ENCODE measurements around the gene EFNA1. TPM values are rescaled to one million over a fixed set of nuclear protein-coding genes. Genes with fewer than 3 reads are reported as not detected.

Gene EFNA1
- polyA plus RNA-seq, 1 donor from 2014 or later = 0.50 TPM

- H3K27ac ChIP-seq (ENCODE audit: low read length) = peak within 1 kb of the TSS; percentile 99
- peak within 1 kb of the TSS; percentile 85 for H2AFZ ChIP-seq (ENCODE audit: low read depth, low read length)
- H3K27me3 ChIP-seq (ENCODE audit: insufficient read depth, low read depth, low read length) = no peaks in the 10 kb centered on the region
- no peaks in the 10 kb centered on the region for H3K9me2 ChIP-seq (ENCODE audit: insufficient read depth, low read length)
- no peaks in the 10 kb centered on the region for H4K20me1 ChIP-seq (ENCODE audit: insufficient read depth)
- H3K9me3 ChIP-seq (ENCODE audit: low read length) = no peaks in the 10 kb centered on the region
- H3K79me2 ChIP-seq (replicated peaks; ENCODE audit: insufficient read depth, low read length) = peaks cover 37% of the 10 kb centered on the region
- H3K36me3 ChIP-seq (ENCODE audit: insufficient read depth, low read length) = peaks cover 12% of the 10 kb centered on the region
- TF ChIP-seq CTCF (IDR thresholded peaks at IDR 0.05; ENCODE audit: poor library complexity, severe bottlenecking) = peak; percentile 99
- TF ChIP-seq EZH2 (IDR thresholded peaks at IDR 0.05; ENCODE audit: borderline replicate concordance, insufficient read depth, low read length, poor library complexity, severe bottlenecking) = no peak
- peak; percentile 85 for TF ChIP-seq REST (IDR thresholded peaks at IDR 0.05; ENCODE audit: borderline replicate concordance)
- TF ChIP-seq RAD21 (conservative IDR thresholded peaks at IDR 0.05) = peak; percentile 68
- peak; percentile 65 for TF ChIP-seq SMC3 (conservative IDR thresholded peaks at IDR 0.05; ENCODE audit: poor library complexity)
- peak; percentile 14 for TF ChIP-seq EP300 (conservative IDR thresholded peaks at IDR 0.05; ENCODE audit: poor library complexity, severe bottlenecking)
- peak; percentile 91 for TF ChIP-seq POLR2AphosphoS5 (IDR thresholded peaks at IDR 0.05)
- TF ChIP-seq MXI1 (conservative IDR thresholded peaks at IDR 0.05; ENCODE audit: poor library complexity, severe bottlenecking) = peak; percentile 27
- TF ChIP-seq TAF1 (IDR thresholded peaks at IDR 0.05; ENCODE audit: low read depth) = peak; percentile 89
- H3K4me2 ChIP-seq (ENCODE audit: low read length) = peak within 1 kb of the TSS; percentile 91
- H3F3A ChIP-seq (ENCODE audit: insufficient read depth, low read length, poor library complexity, severe bottlenecking) = peaks cover 5% of the 10 kb centered on the region
- H3K4me3 ChIP-seq (ENCODE audit: low read length) = peak within 1 kb of the TSS; percentile 93
- H3K9ac ChIP-seq (ENCODE audit: low read length) = peak within 1 kb of the TSS; percentile 100
Observed at GRCh38 chr1:155172732-155173477, 45.2 kb downstream of the EFNA1 start, which contains the start of gene KRTCAP2. Gene KRTCAP2, minus strand, starts transcription at chr1:155173304. Its CDS starts 80 bp downstream, at chr1:155173224.

GRCh38 chr1:155173478-155174323 is 46.0 kb downstream of the EFNA1 start, which contains the start of gene TRIM46:
Gene TRIM46, plus strand, starts transcription at chr1:155173849. Its CDS starts 118 bp downstream, at chr1:155173967.
- Histone ChIP-seq H3K79me2 (replicated peaks; ENCODE audit: insufficient read depth, low read length) (peaks cover 37% of the 10 kb centered on the region), H3K9ac (ENCODE audit: low read length) (peak within 1 kb of the TSS; percentile 100), H3K9me2 (ENCODE audit: insufficient read depth, low read length) (no peaks in the 10 kb centered on the region), H3F3A (ENCODE audit: insufficient read depth, low read length, poor library complexity, severe bottlenecking) (peaks cover 5% of the 10 kb centered on the region), H3K27ac (ENCODE audit: low read length) (peak within 1 kb of the TSS; percentile 99), H3K9me3 (ENCODE audit: low read length) (no peaks in the 10 kb centered on the region), H2AFZ (ENCODE audit: low read depth, low read length) (peak within 1 kb of the TSS; percentile 85), H3K4me3 (ENCODE audit: low read length) (peak within 1 kb of the TSS; percentile 93), H3K4me2 (ENCODE audit: low read length) (peak within 1 kb of the TSS; percentile 91), H4K20me1 (ENCODE audit: insufficient read depth) (no peaks in the 10 kb centered on the region), H3K36me3 (ENCODE audit: insufficient read depth, low read length) (peaks cover 13% of the 10 kb centered on the region), H3K27me3 (ENCODE audit: insufficient read depth, low read depth, low read length) (no peaks in the 10 kb centered on the region)
- TF ChIP-seq TAF1 (IDR thresholded peaks at IDR 0.05; ENCODE audit: low read depth) = peak; percentile 75
- peak; percentile 3 for TF ChIP-seq MXI1 (conservative IDR thresholded peaks at IDR 0.05; ENCODE audit: poor library complexity, severe bottlenecking)
- peak; percentile 90 for TF ChIP-seq POLR2AphosphoS5 (IDR thresholded peaks at IDR 0.05)
- TF ChIP-seq RAD21 (conservative IDR thresholded peaks at IDR 0.05) = no peak
- peak; percentile 71 for TF ChIP-seq REST (IDR thresholded peaks at IDR 0.05; ENCODE audit: borderline replicate concordance)
- TF ChIP-seq EZH2 (IDR thresholded peaks at IDR 0.05; ENCODE audit: borderline replicate concordance, insufficient read depth, low read length, poor library complexity, severe bottlenecking) = no peak
- TF ChIP-seq EP300 (conservative IDR thresholded peaks at IDR 0.05; ENCODE audit: poor library complexity, severe bottlenecking) = no peak

Data from neural cell (in vitro differentiated cells).